Activated CD4-positive, alpha-beta T cell treated with anti-CD3 and anti-CD28 coated beads for 4 hours (primary cell): ENCODE measurements around the gene ABL2.

Experiments
- DNase-seq, 2 donors: peaks; one replicate each; pipeline ENCODE4 v3.0.0-alpha.2; 2020

Gene ABL2

DNA sequence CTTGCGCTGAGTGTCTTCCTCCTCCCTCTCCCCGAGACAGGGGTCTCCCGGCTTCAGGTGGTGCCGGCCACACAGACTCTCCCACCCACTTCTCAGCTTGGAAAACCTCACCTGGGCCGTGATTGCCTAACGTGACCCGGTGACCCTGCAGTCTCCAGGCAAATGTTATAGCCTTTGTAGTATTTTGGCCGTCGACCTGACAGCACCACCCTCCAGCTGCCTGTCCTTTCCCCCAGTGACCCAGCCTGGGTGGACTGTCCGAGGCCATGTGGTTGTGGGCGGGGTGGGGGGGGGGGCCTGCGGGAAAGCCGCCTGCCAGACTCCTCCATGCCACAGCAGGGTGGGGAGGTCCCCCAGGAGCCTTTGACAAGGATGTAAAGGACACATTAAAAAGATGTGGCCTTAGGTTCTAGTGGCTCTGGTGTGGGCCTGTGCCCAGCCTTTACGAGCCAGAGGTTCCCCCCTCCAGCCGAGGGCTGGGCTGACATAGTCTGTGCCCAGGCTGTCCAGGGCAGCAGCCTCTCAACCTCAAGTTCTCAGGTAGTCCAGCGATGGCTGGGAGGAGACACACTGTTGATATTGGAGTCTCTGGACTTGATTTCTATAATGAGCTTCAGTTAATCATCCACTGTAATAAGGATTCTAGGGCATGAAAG lies 139.5 kb downstream of the ABL2 start:
- DNase-seq, result no peak

DNA sequence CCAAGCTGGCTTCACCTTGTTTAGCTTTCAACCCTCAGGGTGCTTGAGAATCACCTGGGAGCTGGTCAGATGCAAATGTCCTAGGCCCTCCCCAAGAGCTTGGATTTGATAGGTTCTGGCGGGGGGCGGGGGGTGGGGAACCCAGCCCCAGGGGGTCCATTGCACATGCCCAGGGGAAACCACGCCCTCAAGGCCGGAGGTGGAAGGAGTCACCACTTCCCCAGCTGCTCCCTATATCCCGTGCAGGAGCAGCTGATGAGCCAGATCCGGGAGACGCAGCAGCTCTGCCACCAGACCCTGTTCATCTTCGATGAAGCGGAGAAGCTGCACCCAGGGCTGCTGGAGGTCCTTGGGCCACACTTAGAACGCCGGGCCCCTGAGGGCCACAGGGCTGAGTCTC lies 141.8 kb downstream of the ABL2 start:
- DNase-seq, result no peak

DNA sequence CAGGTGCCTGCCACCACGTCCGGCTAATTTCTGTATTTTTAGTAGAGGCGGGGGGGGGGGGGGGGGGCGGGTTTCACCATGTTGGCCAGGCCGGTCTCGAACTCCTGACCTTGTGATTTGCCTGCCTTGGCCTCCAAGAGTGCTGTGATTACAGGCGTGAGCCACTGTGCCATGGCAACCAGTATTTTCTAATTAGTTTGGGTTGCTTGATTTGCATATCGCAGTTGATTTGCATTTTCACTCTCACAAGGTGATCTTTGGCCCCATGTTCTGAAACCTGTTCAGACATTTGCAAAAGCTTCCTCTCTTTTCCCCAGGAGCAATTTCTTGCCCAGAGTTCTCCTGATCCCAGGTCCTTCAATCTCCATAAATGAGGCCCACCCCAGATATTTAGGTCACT lies 145.9 kb downstream of the ABL2 start:
- no peak for DNase-seq

DNA sequence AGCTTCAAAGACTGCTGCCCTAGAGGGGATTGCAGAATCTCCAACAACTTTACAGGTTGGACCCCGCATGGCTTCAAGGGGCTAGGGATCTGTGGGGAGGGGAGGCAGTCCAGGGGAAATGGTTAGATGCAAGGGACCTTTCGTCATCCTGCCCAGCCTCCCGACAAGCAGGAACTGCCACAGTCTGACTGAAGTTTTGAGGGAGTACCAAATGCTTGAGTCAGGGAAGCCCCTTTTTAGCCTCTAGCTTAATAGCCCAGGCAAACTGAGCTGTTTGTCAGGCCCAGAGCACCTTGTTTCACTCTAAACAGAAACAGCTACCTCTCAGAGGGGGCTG lies 146.5 kb downstream of the ABL2 start:
- peak in 1 of 2 donors; percentile 16 for DNase-seq

DNA sequence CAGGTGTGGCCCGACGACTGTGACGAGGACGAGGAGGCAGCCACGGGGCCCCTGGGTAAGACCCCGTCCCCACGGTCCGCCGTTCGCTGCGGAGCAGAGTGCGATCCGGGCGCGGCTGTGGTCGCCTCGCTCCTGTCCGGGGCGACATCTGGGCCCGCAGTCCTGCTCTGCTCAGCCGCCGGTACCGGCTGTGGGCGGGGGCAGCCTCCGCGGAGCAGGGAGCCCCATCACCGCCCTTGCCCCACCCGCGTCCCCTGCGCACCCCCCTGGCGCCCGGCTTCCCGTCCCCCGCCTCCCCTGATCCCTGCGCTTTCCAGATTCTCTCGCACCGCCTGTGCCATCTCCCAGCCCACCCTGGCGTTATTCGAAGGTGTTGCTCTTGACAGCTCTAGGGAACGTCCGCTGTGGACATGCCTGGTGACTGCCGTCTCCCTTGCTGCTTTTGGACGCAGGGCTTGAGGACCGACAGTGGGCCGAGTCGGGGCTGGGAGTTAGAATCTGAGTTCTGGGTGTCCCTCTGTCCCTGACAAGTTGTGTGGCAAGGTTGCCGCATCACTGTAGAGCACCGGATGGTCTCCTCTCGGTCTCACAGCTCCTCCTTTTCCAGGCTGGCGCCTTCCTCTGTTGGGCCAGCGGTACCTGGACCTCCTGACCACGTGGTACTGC lies 147.0 kb downstream of the ABL2 start:
- DNase-seq, result peak; percentile 27 to 41

DNA sequence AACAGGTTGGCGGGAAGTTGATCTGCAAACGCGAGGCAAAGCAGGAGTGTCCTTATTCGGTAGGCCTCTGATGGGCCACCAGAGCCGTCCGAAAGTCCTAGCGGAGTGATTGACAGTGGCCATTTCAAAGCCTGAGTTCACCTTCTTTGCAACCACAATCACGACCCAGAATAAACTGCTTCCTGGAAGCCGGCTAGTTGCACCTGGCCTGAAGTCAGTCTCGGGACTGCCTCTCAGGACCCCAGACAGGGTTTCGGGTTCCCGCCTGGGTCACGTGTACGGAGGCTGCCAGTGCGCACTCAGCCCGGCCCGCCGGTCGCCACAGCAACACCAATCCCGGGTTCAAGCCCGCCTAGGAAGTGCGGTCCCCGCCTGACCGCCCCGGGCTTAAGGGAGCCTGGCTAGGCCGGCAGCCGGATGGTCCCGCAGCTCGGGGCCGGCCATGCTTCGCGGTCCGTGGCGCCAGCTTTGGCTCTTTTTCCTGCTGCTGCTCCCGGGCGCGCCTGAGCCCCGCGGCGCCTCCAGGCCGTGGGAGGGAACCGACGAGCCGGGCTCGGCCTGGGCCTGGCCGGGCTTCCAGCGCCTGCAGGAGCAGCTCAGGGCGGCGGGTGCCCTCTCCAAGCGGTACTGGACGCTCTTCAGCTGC lies 147.7 kb downstream of the ABL2 start, which contains the start of gene TOR3A:
TOR3A (plus strand) TSS at position 384 of the 646 bp plus-strand sequence; CDS start at position 443, 59 bp downstream.
- peak; percentile 63 to 70 for DNase-seq

DNA sequence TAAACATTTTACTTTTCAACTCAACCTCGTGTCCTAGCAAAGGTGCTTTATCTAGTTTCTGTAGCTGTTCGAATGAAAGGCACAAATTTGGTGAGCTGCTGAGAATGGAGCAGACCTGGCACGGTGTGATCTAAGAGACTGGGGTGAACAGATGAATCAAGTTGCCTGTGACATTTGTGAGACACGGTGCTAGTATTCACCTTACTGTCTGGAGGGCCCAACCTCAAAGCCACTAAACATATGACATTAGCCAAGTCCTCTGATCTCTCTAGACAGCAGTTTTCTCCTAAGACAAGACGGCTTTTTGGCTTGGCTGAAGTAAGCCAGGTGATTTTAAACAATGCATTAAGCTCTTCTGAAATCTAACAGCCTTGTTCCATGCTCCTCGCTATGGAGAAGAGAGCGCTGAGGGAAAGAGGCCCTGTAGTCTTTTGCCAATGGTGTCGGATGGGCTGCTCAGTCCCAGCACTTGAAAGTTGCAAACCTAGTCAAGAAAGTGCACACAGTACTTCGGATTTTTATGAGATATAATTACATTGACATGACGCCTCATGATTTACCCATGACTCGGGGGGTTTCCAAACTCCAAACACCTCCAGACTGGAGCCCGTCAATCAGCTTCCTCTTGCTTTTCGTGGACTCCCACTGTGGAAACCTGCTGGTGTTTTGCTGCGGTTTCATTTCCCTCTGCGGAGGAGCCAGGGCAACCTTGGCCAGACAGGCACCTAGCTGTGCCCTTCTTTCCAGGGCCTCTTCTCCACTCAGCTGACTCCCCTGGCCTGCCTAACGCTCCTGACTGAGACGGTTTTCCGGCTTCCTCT lies 148.4 kb downstream of the ABL2 start:
- DNase-seq, result peak; percentile 29 to 35

DNA sequence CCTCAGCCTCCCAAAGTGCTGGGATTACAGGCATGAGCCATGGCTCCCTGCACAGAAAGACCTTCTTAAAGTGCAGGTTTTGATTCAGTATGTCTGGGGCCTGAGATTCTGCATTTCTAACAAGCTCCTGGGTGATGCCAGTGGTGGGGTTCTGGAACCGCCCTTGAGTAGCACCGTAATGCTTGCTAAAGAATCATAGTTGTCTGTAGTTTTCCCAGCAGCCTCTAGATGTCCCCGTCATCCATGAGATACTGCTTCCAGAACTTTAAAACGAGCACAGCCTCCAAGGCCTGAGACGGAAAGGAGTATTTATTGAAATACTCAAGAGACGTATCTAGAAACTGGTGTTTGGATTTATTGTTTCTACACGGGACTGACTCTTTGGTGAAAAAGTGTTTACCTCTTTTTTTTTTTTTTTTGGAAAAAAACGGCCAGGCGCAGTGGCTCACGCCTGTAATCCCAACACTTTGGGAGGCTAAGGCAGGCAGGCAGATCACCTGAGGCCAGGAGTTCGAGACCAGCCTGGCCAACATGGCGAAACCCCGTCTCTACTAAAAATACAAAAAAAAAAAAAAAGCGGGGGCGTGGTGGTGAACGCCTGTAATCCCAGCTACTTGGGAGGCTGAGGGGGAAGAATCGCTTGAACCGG lies 150.2 kb downstream of the ABL2 start:
- DNase-seq, result peak; percentile 36 to 58

DNA sequence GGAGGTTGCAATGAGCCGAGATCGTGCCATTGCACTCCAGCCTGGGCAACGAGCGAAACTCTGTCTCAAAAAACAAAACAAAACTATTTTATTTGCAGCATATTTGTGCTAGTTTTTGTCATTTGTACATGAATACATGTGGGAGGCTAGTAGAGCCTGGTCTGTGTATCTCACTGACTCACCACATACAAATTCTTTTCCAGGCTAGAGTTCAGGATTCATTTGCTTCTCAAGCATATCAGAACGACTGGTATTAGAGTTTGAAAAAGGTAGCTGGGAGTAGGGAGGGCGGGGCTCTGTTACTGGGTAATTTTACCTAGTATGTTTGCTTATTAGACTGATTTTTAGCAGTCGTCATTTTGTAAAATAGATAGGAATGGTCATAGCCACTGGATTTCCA lies 152.1 kb downstream of the ABL2 start:
- DNase-seq, result no peak

DNA sequence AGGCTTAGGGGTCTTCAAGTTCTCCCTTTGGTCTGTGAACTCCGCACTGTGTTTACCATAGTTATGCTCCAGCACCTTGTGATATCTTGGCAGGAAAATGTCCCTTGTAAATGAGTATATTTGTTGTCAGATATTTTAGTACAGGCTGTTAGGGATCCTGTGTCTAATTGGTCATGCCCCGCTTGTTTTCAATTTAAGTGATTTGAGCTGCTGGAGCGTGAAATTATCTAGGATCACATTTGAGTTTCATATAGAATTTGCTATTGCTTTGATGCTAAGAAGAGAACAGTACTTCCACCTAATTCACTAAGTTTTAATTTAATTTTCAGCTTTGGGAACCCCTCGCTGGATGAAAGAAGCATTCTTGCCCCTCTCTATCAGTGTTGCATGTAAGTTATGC lies 163.0 kb downstream of the ABL2 start:
- DNase-seq, result no peak

DNA sequence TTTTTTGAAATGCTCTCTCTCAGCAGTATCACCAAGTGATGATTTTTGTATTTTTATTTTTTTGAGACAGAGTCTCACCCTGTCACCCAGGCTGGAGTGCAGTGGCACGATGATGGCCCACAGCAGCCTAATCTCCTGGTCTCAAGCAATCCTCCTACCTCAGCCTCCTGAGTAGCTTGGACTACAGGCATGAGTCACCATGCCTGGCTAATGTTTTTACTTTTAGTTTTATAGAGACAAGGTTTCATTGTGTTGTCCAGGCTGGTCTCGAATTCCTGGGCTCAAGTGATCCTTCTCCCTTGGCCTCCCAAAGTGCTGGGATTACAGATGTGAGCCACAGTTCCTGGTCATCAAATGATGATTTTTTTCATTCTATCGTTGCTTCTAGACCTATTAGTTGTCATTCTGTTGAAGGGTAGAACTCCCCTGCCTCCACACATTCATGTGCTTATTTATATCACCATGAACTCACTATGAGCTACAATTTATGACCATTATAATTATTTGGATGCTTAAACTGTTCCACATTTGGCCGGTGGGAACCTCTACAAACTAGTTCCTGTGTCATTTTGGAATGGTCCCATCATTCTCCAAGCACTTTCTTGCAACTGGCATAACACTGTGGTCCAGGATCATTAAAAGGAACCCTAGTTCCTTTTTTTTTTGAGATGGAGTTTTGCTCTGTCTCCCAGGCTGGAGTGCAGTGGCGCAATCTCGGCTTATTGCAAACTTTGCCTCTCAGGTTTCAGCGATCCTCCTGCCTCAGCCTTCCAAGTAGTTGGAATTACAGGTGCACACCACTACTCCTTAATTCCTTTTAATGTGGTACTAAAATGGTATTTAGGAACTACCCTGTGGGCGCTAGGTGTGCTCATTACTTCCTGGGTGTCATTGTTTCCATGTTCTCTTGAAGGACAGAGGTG lies 167.9 kb downstream of the ABL2 start:
- no peak for DNase-seq

DNA sequence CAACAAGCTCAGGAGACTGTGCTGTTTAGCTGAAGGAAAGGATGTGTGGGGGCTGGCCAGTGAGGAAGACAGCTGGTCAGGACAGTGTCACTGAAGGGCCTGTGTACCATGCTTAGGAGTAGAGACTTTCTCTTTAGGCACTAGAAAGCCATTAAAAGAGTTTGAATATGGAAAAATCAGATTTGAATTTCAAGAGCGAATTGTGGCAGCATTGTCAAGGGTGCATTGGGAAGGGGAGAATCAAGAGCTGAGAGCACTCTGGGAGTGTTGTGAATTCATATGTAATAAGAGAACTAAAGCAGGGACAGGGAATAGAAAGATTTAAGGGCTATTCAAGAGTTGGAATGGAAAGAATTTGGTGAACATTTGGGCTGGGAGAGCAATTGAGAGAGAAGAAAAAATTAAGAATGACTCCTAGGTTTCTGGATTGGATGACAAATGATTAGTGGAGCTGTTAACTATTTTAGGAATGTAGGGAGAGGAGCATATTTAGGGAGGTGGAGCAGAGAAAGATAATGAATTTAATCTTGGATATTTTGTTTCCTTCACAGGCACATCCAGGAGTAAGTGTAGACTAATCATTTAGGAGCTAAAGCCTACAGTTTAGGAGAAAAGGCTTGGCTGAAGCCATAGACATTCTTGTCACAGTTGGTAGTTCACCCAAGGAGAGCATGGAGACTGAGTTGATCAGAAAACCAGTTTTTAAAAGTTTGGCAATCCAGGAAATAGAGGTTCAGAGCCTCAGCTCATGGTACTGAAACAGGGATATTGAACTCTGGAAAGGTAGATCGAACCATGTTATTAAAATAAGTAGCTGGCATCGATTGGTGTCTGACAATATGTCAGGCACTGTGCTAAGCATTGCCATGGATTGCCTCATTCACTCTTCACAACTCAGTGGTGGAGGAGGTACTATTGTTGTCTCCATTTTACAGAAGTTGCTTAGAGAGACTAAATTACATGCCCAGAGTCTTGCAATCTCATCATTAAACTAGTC lies 170.7 kb downstream of the ABL2 start:
- DNase-seq, result no peak

DNA sequence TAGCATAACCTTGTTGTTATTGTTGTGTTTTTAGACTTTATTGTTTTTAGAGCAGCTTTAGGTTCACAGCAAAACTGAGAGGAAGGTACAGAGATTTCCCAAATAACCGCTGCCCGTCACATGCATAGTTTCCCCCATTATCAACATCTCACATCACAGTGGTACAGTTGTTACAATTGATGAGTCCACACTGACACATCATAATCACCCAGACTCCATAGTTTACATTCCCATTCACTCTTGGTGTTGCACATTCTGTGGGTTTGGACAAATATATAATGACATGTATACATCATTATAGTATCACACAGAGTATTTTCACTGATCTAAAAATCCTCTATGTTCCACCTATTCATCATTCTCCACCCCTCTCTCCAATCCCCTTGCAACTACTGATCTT lies 173.5 kb downstream of the ABL2 start:
- no peak for DNase-seq

DNA sequence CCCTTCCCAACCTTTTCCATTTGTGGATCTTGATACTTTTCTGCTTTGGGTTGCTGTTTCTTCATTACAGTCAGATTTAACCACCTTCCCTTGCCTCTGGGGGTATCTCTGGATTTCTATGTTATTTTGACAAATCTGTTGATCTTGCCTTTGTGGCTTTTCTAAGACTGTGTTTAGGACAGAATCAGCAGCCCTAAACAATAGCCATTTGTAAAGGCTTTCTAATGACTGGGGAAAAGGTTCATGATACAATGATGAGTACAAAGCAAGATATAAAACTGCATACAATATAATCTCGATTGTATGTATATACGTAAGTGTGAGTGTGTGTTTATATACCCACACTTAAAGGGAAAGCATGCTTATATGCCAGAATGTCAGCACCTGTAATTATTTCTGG lies 176.0 kb downstream of the ABL2 start:
- DNase-seq, result no peak

DNA sequence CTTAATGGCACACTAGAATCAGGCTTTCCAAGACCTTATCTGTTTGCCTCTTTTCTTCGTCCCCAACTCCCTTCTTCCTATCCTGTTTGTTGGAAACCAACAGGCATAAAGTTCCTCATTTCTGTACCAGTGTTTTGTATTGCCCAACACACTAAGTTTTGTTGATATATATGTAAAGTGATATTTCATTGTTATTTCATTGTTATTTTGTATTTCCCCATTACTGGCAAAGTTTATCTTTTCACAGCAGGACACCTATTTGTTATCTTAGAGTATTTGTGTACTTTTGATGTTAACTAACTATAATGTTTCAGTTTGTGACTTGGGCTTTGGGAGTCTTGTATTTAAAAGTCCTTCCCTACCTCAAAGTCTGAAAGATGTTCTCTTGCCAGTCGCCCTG lies 176.7 kb downstream of the ABL2 start:
- no peak for DNase-seq
